Peyer's patch (tissue), 4 donors: ENCODE measurements around the gene TSPAN16. TPM values are rescaled to one million over a fixed set of nuclear protein-coding genes. Genes with fewer than 3 reads are reported as not detected.

Source experiments
- DNase-seq, 3 donors: peaks; one replicate each; pipeline ENCODE4 v3.0.0-alpha.2; 2017 to 2019
- H3K27ac ChIP-seq, 4 donors: fragments of 200-600 bp; sonication (generic); one replicate each; pipeline ENCODE4 v1.5.1; 2016 to 2019
- H3K27me3 ChIP-seq, 2 donors: fragments of 200-600 bp; sonication (generic); one replicate each; pipeline ENCODE4 v1.5.1; 2019
- H3K36me3 ChIP-seq, 3 donors: fragments of 200-600 bp; sonication (generic); one replicate each; pipeline ENCODE4 v1.5.1; 2016 to 2019
- H3K4me1 ChIP-seq, 4 donors: fragments of 200-600 bp; sonication (generic); one replicate each; pipeline ENCODE4 v1.5.1; 2016 to 2019
- H3K4me3 ChIP-seq, 4 donors: fragments of 200-600 bp; sonication (generic); 1 replicate in 3 of 4; 2 replicates in 1 of 4; pipeline ENCODE4 v1.5.1; 2016 to 2019; ENCODE audit warnings: mild to moderate bottlenecking in 1 of 4
- H3K9me3 ChIP-seq, 4 donors: fragments of 200-600 bp; sonication (generic); one replicate each; pipeline ENCODE4 v1.5.1; 2016 to 2019; ENCODE audit warnings: mild to moderate bottlenecking in 1 of 4
- POLR2A ChIP-seq, 2 donors: fragments of 450-650 bp; IDR thresholded peaks; one replicate each; pipeline ENCODE4 v1.5.1; 2017; ENCODE audit warnings: antibody characterized with exemption in 2 of 2, mild to moderate bottlenecking in 2 of 2, moderate library complexity in 2 of 2
- total RNA-seq, 4 donors: library from RNA; depleted of rRNA; stranded (reverse); fragments of >200 nt; gene quantifications; one replicate each; pipeline ENCODE4 v1.1.0, GENCODE V29; 2016
- TF ChIP-seq, protein P1 (sequence below), 6 experiments: fragments of 450-650 bp in 4 of 6; fragments of 200-600 bp in 2 of 6; sonication (generic) in 1 of 6; IDR thresholded peaks; one replicate each; pipeline ENCODE4 v1.5.1; 2017 to 2019; ENCODE audit warnings: antibody characterized with exemption in 6 of 6, mild to moderate bottlenecking in 3 of 6, moderate library complexity in 1 of 6

The TSPAN16 gene
- total RNA-seq, 4 donors from 2014 or later = not detected

DNA sequence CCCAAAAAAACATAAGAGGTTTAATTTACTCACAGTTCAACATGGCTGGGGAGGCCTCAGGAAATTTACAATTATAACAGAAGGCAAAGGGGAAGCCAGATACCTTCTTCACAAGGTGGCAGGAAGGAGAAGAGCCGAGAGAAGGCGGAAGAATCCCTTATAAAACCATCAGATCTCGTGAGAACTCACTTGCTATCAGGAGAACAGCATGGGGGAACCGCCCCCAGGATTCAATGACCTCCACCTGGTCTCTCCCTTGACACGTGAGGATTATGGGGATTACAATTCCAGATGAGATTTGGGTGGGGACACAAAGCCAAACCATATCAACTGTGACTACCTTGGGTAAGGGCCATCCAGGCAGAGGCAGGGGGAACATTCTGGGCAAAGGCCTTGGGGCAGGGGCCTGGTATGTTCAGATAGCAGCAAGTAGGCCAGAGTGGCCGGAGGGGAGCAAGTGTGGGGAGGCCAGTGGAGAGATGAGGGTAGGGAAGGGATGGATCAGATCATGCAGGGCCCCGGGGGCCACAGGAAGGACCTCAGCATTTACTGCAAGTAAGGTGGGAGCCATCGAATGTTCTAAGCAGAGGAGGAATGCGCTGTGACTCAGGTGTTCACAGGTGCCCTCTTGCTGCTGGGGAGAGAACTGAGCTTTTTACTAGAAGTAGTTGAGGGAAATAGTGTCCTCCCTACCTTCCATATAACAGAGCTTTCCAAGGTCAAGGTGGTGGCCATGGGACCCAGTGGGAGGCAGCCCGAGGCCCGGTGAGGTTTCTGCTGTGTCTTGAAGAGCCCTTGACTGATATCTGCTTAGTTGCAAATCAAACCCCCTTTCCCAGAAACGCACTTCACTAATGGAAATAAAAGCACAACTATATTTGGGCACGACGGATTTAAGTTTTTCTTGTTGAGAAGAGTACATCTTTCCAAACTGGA lies 25.5 kb downstream of the TSPAN16 start:
- no peaks in the 10 kb centered on the region for H3K27me3 ChIP-seq
- no peak for DNase-seq

DNA sequence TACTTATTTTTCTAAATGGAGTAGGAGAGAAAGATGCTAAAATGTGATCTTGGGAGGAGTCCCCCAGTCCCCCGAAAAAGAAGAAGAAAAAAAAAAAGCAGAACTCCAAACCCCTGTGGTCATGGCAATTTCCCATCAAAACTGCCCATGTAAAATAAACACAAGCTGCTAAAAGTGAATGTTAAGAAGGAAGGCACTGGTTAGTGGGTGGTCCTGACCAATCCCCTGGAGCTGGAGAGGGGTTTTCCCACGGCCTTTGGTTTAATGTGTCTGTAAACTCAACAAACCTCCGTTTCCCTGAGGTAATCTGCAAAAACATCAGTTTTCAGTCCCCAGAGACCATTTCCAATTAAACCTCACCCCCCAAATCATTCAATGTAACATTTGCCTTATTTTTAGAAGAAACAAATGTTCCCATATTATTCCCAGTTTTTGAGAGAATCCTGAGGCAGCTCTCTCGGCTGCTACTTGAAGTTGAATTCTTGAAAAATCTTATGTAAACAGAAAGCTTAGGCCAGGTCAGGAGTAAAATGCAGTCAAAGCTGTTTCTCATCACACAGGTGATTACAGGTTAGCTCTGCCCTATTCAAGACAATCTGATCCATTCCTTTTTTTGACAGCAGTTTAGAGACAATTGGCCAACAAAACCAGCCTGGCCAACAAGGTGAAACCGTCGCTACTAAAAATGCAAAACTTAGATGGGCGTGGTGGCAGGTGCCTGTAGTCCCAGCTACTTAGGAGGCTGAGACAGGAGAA lies 26.5 kb downstream of the TSPAN16 start:
- H3K27ac ChIP-seq = no peak overlapping the region
- H3K36me3 ChIP-seq = peaks cover 0 to 8% (median 0%) of the 10 kb centered on the region in 3 donors
- TF ChIP-seq POLR2A (IDR thresholded peaks at IDR 0.05) = no peak
- TF ChIP-seq, protein P1, sequence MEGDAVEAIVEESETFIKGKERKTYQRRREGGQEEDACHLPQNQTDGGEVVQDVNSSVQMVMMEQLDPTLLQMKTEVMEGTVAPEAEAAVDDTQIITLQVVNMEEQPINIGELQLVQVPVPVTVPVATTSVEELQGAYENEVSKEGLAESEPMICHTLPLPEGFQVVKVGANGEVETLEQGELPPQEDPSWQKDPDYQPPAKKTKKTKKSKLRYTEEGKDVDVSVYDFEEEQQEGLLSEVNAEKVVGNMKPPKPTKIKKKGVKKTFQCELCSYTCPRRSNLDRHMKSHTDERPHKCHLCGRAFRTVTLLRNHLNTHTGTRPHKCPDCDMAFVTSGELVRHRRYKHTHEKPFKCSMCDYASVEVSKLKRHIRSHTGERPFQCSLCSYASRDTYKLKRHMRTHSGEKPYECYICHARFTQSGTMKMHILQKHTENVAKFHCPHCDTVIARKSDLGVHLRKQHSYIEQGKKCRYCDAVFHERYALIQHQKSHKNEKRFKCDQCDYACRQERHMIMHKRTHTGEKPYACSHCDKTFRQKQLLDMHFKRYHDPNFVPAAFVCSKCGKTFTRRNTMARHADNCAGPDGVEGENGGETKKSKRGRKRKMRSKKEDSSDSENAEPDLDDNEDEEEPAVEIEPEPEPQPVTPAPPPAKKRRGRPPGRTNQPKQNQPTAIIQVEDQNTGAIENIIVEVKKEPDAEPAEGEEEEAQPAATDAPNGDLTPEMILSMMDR (IDR thresholded peaks at IDR 0.05) = no peak
- H3K9me3 ChIP-seq = no peaks in the 10 kb centered on the region
- DNase-seq = no peak
- H3K4me3 ChIP-seq = no peak overlapping the region
- peaks cover 0 to 22% (median 0%) of the 10 kb centered on the region in 4 donors for H3K4me1 ChIP-seq
- H3K27me3 ChIP-seq = no peaks in the 10 kb centered on the region

More for the DNA sequence above, 25.5 kb downstream of the TSPAN16 start:
- H3K4me1 ChIP-seq = peaks cover 0 to 22% (median 0%) of the 10 kb centered on the region in 4 donors
- no peaks in the 10 kb centered on the region for H3K9me3 ChIP-seq
- H3K27ac ChIP-seq = no peak overlapping the region
- no peak for TF ChIP-seq POLR2A (IDR thresholded peaks at IDR 0.05)
- TF ChIP-seq, protein P1 (IDR thresholded peaks at IDR 0.05) = peak in 1 of 6 experiments; percentile 5
- H3K36me3 ChIP-seq = no peaks in the 10 kb centered on the region
- H3K4me3 ChIP-seq = no peak overlapping the region

DNA sequence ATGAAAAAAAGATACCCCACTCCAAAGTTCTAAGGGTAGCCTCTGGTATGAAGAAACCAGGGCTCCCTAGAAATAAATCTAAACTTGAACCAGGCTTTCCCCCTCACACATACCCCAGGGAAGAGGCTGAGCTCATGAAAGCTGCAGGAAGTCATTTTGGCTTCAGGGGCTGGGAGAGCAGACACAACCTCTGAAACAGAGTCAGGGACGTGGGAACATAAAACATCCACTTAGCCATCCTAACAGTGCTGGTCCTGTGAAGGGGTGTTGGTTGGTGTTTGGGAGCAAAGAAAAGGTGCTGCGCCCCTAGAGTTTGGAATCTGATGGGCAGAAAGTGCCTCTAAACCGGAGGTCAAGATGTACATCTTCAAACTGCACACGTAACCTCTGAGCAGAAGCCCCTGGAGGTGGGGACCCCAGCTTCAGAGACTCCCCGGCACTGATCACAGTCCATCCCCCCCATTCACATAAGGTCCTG lies 27.7 kb downstream of the TSPAN16 start:
- peak overlapping the region; percentile 43 to 73 (median 66) for H3K27ac ChIP-seq
- H3K4me1 ChIP-seq = peaks cover 0 to 22% (median 0%) of the 10 kb centered on the region in 4 donors
- H3K4me3 ChIP-seq = no peak overlapping the region
- no peaks in the 10 kb centered on the region for H3K9me3 ChIP-seq
- TF ChIP-seq, protein P1 (IDR thresholded peaks at IDR 0.05) = no peak
- no peak for TF ChIP-seq POLR2A (IDR thresholded peaks at IDR 0.05)
- H3K36me3 ChIP-seq = peaks cover 0 to 8% (median 0%) of the 10 kb centered on the region in 3 donors
- H3K27me3 ChIP-seq = no peaks in the 10 kb centered on the region
- DNase-seq = no peak

DNA sequence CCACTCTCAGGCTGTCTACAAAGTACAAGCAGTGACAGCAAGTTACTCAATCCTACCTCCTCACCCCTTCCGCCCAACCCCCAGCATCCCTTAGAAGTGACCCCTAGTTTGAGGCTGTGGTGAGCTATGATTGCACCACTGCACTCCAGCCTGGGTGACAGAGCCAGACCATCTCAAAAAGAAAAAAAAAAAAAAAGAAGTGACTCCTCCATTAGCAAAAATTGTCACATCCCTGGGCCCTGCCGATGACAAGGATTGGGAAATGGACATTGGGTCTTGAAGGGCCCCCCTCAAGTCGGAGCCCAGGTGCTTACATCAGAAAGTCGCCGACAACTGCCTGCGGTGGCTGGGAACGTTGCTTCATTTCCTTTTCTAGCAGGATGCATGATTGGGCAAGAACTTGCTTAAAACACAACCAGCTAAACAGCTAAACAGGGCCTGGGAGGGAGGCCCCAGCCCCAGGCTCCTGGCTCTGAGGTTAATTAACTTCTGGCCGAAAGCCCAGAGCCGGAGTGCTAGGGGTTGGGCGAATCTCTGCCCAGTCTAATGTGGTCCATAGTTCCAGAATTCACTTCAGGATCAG lies 28.2 kb downstream of the TSPAN16 start:
- no peaks in the 10 kb centered on the region for H3K9me3 ChIP-seq
- no peaks in the 10 kb centered on the region for H3K27me3 ChIP-seq
- peaks cover 0 to 22% (median 0%) of the 10 kb centered on the region in 4 donors for H3K4me1 ChIP-seq
- DNase-seq = peak; percentile 43 to 83 (median 62)
- H3K27ac ChIP-seq = peak overlapping the region; percentile 43 to 73 (median 66)
- peaks cover 0 to 8% (median 0%) of the 10 kb centered on the region in 3 donors for H3K36me3 ChIP-seq
- TF ChIP-seq POLR2A (IDR thresholded peaks at IDR 0.05) = no peak
- TF ChIP-seq, protein P1 (IDR thresholded peaks at IDR 0.05) = no peak
- no peak overlapping the region for H3K4me3 ChIP-seq

DNA sequence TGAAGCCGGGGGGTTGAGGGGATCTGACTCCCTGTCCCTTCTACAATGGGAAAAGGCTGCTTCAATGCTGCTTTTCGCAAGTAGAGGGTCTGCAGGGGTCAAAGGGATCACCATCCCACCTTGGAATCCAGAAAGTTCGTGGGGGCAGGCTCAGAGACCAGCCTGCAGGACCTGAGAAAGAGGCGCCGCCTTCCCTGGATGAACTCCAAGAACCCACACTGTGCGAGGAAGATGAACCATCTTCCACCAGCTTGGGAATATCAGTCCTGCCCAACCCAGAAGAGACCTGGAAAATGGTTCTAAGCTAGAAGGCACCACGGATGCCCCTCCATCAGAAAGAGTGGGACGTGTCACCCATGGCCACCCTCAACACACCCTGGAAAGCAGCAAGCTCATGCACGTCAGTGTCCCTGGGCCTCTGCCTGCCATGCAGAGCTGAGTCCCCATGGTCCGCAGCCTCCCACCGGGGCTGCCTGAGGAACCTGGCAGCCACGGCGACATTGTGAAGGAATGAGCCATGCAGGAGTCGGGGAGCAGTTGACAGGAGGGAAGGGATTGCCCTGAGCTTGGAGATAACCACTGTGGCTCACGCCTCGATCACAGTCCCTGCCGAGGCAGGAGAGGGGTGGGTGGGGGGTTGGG lies 28.9 kb downstream of the TSPAN16 start:
- TF ChIP-seq POLR2A (IDR thresholded peaks at IDR 0.05) = no peak
- TF ChIP-seq, protein P1 (IDR thresholded peaks at IDR 0.05) = no peak
- Histone ChIP-seq H3K4me3 (no peak overlapping the region), H3K36me3 (peaks cover 0 to 8% (median 0%) of the 10 kb centered on the region in 3 donors), H3K27me3 (no peaks in the 10 kb centered on the region), H3K4me1 (peaks cover 0 to 22% (median 0%) of the 10 kb centered on the region in 4 donors), H3K9me3 (no peaks in the 10 kb centered on the region), H3K27ac (peak overlapping the region; percentile 6 to 73 (median 66))
- DNase-seq = no peak
